GM19452 (cell line): Measurements from ENCODE around the gene NRP2.

Experiments used
- ATAC-seq: cut with Tn5 transposase; IDR thresholded peaks from one replicate; pipeline ENCODE4 v1.9.1; 2021; ENCODE audit not compliant: unreplicated experiment

The NRP2 gene

DNA sequence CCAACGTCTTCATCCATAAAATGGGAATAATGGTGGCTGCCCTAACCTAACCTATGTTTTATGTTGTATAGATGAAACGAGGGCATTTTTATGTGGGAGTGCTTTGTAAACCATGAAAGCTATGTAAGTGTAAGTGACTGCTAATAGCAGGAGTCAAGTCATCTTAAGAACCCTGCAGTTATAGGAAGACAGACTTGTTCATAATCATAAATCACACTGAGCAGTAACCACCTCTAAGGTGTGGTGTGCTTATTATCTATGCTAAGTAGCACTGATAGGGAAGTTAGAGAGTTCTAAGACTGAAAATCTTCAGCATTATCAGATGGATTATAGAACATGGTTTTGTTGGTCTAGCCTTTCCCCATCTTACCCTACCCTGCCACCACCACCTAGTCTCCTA is 24.2 kb upstream of the NRP2 start:
- ATAC-seq: no peak

- no peak for ATAC-seq
These were observed 23.7 kb upstream of the NRP2 start for GRCh38 chr2:205658572-205658971.

GRCh38 chr2:205659922-205660321 is 22.4 kb upstream of the NRP2 start:
- ATAC-seq: no peak

GRCh38 chr2:205660521-205661124 is 21.7 kb upstream of the NRP2 start:
- no peak for ATAC-seq

DNA sequence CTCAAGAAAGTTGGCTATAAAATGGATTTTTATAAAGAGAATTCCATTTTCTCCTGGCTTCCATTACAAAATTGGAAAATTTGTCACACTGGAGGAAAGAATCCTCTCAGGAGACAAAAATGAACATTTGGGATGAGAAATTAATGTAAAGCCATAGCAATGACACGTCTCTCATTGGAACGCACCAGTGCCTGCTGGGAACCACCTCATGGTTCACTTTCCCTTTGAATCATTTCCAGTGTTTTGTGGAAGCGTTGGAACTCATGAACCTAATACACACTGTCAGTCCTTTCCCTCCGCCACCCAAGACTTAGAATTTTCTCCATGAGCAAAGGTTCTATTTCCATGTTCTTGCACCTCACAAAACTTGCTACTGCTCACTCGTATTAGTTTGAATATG is 21.0 kb upstream of the NRP2 start:
- ATAC-seq: no peak

GRCh38 chr2:205662206-205662965 is 19.9 kb upstream of the NRP2 start:
- no peak for ATAC-seq

GRCh38 chr2:205665791-205666190 is 16.5 kb upstream of the NRP2 start:
- no peak for ATAC-seq

GRCh38 chr2:205670292-205670691 is 12.0 kb upstream of the NRP2 start:
- ATAC-seq: no peak

DNA sequence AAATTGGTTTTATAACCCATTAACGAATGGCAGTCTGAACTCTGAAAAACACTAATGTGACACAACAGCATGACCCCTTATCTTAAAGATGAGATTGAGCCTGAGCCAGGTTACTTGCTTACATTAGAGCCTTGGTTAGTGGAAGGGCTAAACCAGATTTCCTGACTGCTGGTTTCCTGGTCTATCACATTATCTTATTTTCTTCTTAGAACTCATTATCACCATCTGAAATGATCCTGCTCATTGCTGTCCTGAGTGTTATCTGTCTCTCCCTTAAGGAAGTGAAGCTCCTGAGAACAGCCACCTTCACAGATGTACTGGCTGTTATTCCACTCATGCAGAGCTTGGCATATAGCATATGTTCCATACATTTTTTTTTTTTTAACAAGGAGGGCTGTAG is 9.0 kb upstream of the NRP2 start:
- no peak for ATAC-seq

DNA sequence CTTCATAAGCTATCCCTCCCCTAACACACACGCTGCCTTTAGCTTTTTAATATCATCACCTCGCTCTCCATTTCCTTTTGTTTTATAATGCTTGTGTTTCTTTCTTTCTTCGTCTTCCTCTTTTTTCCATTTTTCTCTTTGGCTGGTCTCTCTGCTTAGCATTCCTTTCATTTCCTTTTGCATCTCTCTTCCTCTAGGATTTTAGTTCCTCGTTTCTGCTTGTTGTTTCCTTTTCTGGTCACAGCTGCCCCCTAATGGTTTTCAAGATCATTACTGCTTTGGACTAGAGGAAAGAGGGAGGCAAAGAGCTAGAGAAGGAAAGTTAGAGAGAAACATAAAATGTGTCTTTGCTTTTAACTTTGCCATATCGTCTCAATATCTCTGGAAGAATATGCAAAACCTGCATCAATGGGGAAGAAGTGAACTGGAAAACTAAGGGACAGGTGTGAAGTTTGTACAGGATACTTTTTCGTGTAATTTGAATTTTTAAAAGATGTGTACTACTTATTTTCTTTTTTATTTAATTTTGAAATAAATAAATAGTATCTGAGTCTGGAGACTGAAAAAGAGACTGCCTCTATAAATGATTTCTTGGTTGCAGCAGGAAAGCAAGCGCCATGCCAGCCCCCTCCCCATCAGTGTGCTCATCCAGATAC is 6.3 kb upstream of the NRP2 start:
- ATAC-seq: no peak

DNA sequence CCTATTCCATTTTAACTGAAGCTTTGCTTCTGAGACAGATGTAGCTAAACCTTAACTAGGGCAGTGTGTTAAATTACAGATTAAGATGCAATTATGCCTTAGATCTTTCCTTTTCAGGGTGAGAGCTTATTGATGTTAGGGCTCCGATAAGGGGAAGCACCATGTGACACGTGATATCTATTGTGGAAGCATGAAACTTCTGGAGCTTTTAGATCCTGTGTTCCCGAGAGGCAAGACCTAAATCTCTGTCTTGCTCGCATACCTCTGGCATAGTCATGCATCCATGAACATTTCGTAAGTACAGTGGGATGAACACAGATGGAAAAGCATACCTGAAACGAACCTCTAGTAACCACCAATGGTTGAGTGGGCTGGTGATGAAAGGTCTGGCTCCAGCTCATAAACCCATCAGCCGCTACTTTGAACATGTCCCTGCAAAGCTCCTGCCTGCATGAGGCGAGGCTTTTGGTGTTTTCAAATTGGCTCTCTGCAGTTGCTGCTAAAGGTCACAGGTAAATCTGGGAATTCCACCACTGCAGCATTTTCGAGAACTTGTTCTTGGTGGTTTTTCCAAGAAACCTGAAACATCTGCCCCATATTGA is 3.7 kb upstream of the NRP2 start:
- no peak for ATAC-seq

- ATAC-seq: no peak
These were observed 2.8 kb upstream of the NRP2 start for GRCh38 chr2:205679410-205680009.

DNA sequence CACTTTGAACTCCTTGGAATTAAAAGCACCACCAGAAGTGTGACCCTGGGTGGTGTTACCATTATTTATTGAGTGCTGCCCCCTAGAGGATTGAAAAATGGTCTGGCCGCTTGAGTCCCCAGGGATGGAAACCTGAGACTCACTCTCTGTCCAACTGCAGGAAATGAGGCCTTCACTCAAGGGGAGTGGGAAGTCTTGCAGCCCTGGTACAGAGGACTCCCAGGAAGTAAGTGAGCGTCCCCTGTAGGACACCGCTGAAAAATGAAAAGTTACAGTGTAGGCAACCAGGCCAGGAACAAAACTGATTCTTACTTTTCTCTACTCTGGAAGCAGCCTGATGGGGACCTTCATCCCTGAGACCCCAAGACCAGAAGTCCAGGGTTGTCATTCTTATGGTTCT is 2.2 kb upstream of the NRP2 start:
- peak; percentile 59 for ATAC-seq

- ATAC-seq: no peak
These were observed 1.4 kb upstream of the NRP2 start for GRCh38 chr2:205680903-205681302.

DNA sequence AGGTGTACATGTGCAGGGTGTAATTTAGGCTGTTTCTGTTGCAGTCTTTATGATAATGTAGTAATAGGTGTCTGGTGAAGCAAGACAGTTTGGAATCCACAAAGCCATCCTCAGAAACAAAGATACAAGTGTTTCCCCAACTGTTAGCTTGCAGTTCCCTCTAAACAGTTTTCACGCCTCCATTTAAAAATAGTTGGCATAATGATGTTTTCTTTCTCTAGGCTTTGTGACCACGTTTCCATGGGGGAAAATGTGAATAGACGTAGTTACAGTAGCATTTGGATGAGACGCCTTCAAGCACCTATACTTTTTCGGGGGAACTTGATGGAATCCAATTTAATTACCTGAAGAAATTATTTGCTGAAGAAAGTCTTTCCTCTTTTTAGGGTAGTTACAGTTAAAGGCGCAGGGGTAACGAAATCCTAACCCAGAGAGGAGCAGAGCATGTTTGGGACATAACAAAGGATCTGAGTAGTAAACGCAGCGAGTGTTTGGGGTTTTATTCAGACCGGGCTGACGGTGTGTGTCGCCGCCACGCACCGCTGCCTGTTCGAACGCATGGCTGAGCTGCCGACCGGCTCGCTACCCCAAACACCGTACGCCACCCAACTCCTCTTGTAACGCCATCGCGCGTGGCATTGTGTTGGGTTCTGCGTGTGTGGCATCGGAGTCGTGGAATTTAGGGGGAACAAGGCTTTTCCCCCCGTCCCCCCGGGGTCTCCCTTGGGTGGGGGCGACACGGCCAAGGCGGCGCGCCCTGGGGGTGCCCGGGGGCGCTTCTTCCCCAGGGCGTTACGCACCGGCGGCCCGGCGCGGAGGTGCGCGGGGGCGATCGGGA is 681 bp upstream of the NRP2 start:
- peak; percentile 29 for ATAC-seq

DNA sequence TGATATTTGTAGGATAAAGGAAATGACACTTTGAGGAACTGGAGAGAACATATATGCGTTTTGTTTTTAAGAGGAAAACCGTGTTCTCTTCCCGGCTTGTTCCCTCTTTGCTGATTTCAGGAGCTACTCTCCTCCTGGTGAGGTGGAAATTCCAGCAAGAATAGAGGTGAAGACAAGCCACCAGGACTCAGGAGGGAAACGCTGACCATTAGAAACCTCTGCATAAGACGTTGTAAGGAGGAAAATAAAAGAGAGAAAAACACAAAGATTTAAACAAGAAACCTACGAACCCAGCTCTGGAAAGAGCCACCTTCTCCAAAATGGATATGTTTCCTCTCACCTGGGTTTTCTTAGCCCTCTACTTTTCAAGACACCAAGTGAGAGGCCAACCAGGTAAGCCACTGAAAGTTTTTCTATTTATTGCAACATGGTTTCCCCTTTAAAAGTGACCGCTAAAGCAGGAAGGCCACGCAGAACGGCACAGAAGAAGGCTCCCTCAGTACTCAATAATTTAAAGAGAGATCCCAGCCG is 735 bp downstream of the NRP2 start:
- ATAC-seq: no peak

DNA sequence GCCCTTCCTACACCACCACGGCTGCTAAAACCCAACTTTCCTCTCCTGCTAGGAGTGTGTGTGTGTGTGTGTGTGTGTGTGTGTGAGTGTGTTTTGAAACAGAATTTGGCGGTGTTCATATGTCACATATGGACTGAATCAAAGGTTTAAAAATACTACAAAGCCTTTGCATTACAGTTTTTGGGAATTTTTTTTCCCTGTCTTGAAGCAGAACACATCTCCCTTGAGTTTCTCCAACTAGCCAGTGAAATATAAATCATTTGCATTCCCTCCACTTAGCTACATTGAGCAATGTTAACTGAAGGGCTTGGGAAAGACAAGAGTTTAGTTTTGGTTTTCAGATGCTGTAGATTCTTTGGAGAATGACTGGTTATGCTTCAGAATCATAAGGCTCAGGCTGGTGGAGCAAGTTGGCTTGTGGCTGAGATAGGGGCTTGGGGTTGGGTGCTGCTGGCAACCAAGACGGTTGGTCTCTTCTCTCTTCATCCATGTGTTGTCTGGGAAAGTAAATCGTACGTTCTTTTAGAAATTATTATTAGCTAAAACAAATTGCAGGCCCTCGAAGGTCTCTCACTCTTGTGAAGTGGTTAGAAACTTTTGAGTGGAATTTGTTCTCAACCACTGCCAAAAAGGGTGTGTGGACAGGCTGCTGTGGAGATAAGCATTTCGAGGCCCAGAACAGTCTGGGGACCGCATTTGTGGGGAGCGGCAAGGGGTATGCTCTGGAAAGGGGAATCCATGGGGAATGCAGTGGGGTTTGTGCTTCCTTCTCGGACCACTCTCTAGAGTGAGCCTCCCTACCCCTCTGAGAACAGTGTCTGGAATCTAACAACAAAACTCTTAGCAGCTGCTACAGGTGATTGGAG is 1.4 kb downstream of the NRP2 start:
- no peak for ATAC-seq

GRCh38 chr2:205684871-205685313 is 2.6 kb downstream of the NRP2 start:
- ATAC-seq: no peak

DNA sequence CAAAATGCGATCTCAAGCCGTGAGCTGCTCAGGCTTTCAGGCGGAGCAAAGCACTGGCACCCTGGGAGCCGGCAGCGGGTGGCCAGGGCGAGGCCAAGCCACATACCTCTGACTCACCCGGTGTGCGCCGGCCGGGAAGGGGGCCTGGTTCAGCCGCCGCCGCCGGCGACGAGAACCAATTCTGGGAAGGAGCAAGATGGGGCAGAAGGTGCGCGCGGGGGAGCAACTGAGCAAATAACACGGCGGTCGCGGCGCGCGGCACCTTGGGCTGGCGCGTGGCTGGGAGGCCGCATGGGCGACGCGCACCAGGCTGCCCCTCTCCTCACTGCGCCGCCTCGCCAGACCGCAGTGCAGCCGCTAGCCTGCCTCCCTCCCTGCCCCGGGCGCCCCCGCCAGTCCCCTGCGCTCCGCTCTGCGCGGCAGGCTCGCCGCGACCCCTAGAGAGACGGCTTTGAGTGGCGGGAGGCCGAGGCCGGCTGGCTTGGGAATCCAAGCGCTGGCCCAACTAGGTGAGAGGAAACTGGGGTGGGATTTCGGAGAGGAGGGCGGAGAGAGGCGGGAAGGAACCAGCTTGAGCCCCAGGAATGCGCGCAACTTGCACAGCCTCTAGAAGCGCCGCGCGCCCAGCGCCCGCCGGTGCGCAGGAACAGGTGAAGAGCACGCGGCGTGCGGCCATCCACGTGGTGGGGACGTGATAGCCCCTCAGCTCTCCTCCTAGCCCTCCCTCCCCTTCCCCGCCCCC is 3.2 kb downstream of the NRP2 start:
- ATAC-seq: no peak
